GM18517 (cell line): ENCODE results near the gene C15orf40.
"Not testable (repeated sequence)": the region's sequence is repeated elsewhere in the genome, so short reads cannot be mapped to it uniquely, and the experiment has no call there.

Source experiments
- ATAC-seq: cut with Tn5 transposase; IDR thresholded peaks from one replicate; pipeline ENCODE4 v1.9.1; 2021; ENCODE audit warnings: mild to moderate bottlenecking, moderate library complexity; ENCODE audit not compliant: unreplicated experiment

Gene C15orf40

GRCh38 chr15:83011271-83012075 is at the start of gene C15orf40:
C15orf40 (minus strand) TSS chr15:83011639; CDS start chr15:83011607, 32 bp downstream.
- ATAC-seq: peak; percentile 86

GRCh38 chr15:83057696-83058376 is 46.4 kb upstream of the C15orf40 start:
- ATAC-seq: no peak

DNA sequence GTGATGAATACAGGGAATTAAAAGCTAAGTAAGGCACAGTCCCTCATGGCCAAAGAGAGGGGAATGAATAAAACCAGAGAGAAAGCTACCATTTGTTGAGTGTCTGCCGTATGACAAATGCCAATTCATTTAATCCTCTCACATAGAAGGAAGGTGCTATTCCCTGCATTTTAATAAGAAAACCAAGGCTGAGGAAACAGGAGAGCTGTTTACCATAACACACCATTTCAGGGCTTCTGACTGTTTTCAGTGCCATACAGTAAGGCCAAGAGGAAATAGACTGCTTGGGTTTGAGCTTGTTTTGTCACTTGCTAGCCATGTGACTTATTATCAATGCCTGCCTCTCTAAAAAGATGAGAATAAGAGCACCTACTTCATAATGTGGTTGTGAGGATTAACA is 45.6 kb upstream of the C15orf40 start:
- ATAC-seq: no peak

DNA sequence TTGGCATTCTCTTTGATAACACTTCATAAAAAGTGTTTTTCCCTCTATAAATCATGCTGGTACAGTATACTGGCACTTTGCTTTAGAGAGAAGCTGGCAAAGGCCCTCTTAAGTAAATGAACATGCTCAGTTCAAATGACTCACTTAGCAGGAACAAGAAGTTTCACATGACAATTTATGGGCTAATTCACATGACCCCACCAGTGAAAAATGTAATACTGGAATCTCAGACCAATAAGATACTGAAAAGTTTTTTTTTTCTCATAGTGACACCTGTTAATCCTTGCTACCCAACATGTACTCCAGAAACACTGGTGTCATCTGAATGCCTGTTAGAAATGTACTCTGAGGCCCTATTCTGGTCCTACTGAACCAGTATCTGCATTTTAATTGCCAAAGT is 41.7 kb upstream of the C15orf40 start:
- ATAC-seq: no peak

DNA sequence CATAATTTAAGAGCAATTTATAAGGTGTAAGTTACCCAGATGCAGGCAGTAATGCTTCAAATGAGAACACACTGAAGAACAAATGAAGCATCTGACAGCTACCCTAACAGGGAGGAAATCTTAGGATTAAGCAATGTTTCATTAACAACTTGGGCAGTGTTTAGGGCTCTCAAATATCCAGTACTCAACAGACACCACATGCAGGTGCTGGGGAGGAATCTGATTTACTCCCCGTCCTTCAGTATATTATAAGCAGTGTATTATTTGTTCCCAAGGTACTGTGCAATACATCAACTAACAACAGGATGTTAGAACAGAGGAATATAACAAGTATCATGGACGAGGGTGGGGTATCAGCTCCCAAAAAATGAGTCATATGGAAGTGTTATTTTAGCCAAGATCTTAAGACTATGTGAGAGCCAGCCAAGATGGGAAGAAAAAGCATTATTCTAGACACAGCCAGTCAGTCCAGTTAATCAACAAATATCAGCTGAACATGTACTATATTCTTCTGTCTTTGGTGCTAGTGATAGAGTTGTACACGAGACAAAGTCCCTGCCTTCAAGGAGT is 35.2 kb upstream of the C15orf40 start:
- ATAC-seq: no peak

DNA sequence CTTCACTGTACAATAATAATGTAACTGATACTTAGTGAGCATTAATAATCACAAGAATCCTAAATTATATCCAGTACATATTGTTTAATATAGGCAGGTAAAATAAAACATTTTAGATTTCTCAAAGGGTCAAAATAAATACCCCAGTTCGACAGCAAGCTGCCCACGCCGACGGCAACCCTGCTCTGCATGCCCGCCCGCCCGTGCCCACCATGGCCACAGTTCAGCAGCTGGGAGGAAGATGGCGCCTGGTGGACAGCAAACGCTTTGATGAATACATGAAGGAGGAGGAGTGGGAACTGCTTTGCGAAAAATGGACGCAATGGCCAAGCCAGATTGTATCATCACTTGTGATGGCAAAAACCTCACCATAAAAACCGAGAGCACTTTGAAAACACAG is 32.7 kb upstream of the C15orf40 start:
- no peak for ATAC-seq

DNA sequence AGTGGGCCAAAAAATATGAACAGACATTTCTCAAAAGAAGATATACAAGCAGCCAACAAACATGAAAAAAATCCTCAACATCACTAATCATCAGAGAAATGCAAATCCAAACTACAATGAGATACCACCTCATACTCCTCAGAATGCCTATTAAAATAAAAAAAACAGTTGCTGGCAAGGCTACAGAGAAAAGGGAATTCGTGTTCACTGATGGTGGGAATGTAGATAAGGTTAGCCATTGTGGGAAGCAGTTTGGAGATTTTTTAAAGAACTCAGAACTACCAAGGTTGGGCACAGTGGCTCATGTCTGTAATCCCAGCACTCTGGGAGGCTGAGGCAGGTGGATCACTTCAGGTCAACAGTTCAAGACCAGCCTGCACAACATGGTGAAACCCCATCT is 27.8 kb upstream of the C15orf40 start:
- ATAC-seq: no peak

DNA sequence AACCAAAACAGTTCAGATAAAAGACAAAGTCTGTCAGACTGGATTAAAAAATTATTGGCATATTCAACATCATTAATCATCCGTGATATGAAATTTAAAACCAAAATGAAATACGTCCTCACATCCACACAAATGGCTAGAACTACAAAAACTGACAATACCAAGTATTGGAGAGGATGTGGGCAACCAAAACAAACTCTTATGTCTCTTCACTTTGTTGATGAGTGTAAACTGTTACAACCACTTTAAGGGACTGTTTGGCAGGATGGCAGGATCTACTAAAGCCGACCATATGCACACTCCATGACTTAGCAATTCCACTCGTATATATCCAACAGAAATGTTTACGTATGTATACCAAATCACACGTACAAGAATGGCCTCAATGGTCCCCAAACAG is 24.8 kb upstream of the C15orf40 start:
- no peak for ATAC-seq

- ATAC-seq: not testable (repeated sequence)
These were observed 19.8 kb upstream of the C15orf40 start for GRCh38 chr15:83031234-83031633.

DNA sequence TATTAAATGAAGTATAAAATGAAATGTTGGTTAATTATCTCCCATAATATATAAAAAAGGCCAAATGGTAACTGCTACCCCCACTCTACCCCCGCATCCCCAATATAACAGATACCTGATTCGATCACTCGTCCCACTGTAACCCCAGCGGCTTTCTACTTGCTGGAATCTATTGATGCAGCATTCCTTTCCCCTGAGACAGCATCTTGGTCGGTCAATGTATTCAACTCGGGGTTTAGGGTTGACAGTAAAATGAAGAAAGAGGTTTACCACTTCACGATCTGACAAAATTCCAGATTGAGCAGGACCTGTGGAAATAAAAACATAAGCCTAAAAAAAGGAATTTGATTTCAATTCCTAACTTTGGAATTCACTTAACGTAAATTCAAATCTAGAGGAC is 18.6 kb upstream of the C15orf40 start:
- ATAC-seq: no peak

GRCh38 chr15:83018436-83018835 is 7.0 kb upstream of the C15orf40 start:
- no peak for ATAC-seq

- ATAC-seq: no peak
These were observed 5.5 kb upstream of the C15orf40 start for GRCh38 chr15:83016906-83017305.

- no peak for ATAC-seq
These were observed 3.9 kb upstream of the C15orf40 start for GRCh38 chr15:83015361-83015760.

DNA sequence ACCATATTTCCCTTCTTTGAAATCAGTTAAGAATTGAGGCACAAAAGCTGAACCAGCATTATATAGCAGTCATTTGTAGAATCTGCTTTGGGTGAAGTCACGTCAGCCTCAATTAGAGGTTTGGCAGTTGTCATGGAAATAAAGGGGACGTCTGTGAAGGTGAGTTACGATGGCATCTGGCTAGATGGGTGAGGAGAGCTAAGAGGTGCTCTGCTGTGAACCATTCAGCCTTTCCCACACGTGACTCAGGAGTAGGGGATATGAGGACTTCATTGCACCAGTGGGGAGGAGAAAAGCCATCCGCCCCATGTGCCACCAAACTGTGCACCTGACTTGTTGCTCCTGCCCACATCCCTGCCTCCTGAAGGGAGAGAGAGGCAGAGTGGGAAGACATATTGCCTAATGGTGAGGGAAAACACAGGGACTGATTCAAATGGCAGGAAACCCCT is 2.8 kb upstream of the C15orf40 start:
- no peak for ATAC-seq

DNA sequence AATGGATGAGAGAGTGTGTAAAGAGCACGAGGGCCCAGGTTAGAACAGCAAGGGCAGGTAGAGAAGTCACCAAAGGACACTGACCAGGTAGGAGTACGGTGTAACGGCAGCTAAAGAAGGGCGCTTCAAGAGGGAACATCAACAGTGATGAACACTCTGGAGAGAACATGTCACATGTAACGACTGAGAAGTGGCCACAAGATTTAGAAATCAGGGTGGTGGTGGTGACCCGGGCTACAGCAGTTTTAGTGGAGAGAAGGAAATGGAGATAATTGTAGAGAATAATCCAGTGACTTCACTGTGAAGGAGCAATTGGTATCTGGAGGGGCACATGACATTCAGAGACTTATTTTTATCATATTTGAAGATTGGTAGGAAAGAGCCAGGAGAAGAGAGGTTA is 1.2 kb upstream of the C15orf40 start:
- ATAC-seq: no peak

DNA sequence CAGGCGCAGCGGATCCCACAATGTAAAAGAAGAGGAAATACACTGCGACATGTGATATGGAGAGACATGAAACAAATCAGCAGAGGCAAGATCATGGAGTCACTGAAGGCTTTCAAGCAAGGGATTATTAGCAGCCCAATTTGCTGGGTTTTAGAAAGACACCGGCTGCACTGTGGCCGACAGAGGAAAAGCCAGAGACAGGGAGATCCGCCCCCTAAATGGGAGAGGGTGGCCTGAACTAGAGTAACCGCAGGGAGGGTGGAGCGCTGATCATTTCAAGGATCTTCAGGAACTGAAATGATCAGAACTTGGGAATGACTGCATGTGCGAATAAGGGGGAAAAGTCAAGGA is 612 bp upstream of the C15orf40 start:
- no peak for ATAC-seq

DNA sequence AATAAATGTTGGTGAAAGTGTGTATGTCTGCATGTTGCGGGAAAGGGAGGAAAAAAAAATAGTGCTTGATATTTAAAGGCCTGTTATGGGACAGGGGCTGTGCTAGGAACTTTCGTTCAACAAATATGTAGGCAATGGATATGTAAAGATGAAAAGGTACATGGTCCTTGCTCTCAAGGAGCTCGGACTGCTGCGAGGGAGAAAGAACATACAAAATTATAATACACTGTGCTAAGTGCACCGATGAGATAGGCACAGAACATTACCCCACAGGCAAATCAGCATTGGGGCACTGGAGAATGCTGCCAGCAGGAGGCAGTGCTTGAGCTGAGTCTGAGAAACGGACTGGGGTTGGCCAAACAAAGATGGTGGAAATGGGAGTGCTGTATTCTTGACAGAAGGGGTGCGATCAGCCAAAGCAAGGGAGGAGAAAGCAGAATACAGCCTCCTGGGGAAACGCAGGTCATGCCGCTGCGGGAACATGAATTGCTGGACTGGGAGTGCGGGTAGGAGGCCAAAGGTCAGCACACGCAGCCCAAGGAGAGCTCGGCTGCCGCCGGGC is 649 bp downstream of the C15orf40 start:
- ATAC-seq: peak; percentile 45

DNA sequence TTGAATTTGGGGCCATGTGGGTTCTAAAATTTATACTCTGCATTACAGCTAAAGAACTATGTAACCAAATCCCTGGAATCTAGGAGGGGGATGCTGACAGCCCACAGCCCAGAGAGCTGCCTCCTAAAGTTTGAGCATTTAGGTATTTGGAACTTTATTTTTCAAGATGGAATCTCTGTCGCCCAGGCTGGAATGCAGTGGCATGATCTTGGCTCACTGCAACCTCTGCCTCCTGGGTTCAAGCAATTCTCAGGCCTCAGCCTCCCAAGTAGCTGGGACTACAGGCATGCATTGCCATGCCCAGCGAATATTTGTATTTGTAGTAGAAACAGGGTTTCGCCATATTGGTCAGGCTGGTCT is 10.8 kb downstream of the C15orf40 start:
- not testable (repeated sequence) for ATAC-seq

DNA sequence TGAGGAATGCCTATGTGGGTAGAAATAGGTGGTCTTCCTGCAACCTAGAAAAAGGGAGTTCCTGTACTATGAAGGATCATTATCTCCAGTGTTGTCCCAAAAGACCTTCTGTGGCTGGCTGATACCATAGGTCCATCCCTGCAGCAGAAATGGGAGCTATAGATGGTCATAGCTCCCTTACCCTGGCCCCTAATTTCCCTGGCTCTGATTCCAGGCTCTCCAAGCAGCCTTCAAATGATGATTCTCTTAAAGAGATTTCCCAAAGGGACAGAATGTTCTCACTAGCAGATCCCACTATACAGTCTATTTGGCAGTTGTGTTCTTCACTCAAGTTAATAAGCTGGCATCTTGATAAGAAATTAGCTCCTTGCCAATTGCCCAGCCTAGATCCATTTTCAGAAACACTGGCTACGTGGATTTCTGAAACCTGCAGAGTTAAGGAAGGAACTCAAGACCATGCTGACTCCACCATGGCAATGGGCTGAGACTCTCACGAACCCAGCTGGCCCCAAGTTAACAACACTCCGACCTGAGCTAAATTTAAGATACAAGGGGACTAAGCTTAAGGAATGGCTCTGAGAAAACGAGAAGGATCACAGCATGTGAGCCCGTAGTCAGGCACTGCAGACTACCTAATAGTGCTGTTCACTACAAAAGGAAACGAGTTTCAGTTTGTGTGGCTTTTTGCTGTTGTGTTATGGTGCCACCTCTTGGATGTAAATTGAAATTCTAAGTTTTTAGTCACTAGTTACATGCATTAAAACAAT is 11.4 kb downstream of the C15orf40 start:
- peak; percentile 84 for ATAC-seq

- no peak for ATAC-seq
These were observed 12.0 kb downstream of the C15orf40 start for GRCh38 chr15:82999426-82999825.

GRCh38 chr15:82995938-82996337 is 15.5 kb downstream of the C15orf40 start:
- no peak for ATAC-seq
